Stimulated activated CD8-positive, alpha-beta memory T cell treated with anti-CD3 and anti-CD28 coated beads, Interleukin-4, amount 100 ng/mL, for 48 hours (primary cell): ENCODE results near the gene TBCA.
"Not testable (repeated sequence)": the region's sequence is repeated elsewhere in the genome, so short reads cannot be mapped to it uniquely, and the experiment has no call there.

Experiments used
- DNase-seq: peaks from one replicate; pipeline ENCODE4 v3.0.0-alpha.2; 2020

Gene TBCA

DNA sequence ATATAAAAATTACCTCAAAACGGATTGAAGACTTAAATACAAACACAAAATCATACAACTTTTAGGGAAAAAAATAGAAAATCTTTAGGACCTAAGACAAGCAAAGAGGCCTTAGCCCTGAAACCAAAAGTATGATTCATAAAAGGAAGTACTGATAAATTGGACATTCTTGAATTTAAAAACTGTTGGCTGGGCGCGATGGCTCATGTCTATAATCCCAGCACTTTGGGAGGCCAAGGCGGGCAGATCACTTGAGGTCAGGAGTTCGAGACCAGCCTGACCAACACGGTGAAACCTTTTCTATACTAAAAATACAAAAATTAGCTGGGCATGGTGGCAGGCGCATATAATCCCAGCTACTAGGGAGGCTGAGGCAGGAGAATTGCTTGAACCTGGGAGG, 76.6 kb downstream of the TBCA start:
- not testable (repeated sequence) for DNase-seq

DNA sequence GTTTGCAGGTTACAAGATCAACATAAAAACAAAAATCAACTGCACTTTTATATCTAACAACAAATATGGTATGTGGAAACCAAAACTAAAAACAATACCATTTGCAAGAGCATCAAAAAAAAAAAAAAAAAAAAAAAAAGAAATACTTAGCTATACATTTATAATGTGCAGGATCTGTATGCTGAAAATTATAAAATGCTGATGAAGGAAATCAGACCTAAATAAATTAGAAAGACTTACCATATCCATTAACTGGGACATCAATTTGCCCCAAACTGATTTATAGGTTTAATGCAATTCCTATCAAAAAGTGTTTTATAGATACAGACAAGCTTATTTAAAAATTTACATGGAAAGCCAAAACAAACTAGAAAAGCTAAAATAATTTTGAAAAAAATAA, 77.2 kb downstream of the TBCA start:
- DNase-seq, result no peak

DNA sequence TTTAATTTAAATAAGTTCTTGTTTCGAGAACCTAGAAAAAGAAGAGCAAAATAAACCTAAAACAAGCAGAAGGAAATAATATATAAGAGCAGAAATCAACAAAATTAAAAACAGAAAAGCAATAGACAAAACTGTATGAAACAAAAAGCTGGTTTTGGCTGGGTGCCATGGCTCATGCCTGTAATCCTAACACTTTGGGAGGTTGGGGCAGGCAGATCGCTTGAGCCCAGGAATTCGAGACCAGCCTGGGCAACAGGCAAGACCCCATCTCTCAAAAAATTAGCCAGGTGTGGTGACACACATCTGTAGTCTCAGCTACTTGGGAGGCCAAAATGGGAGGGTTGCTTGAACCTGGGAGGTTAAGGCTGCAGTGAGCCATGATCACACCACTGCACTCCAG, 78.4 kb downstream of the TBCA start:
- DNase-seq, result no peak

DNA sequence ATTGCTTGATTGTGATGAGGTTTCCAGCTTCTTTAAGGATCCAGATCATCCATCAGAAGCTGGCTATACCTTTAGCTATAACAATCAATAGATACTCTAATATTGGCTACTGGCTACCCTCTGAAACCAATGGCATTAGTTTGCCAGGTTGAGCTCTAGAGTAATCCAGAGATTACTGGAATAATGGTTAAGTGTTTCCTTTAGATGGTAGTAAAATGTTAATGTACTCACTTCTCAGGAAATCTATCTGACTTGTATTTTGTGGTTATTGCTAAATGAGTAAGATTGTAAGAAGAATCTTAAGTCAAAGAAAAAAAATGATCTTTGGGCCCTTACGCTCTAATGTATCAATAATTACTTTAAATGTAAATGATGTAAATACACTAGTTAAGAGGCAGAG, 80.0 kb downstream of the TBCA start:
- no peak for DNase-seq

GRCh38 chr5:77693913-77694312, 82.2 kb downstream of the TBCA start:
- no peak for DNase-seq

DNA sequence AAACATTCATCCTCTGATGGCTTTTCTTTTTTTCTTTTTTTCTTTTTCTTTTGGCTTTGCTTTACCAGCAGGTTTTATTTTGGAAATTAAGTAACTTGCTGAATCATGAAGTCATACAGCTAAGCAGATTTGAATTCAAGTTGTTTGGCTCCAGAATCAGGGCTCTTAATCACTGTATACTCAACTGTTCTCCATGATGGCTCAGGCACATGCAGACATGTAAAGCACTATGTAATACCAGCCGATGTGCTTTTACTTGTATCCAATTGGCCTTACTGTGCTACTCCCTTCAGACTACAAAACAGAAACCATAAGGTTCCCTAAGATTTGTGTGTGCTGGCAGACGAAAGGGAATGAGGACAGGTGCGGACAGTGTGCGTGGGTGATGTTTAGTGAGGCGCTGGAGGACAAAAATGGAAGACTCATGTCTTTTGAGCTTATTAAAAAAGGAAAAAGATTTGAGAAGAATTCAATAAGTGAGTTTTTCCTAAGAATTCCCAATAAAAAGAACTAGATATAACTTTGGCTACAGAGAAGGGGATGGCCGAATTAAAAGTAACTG, 92.9 kb downstream of the TBCA start:
- DNase-seq, result no peak

DNA sequence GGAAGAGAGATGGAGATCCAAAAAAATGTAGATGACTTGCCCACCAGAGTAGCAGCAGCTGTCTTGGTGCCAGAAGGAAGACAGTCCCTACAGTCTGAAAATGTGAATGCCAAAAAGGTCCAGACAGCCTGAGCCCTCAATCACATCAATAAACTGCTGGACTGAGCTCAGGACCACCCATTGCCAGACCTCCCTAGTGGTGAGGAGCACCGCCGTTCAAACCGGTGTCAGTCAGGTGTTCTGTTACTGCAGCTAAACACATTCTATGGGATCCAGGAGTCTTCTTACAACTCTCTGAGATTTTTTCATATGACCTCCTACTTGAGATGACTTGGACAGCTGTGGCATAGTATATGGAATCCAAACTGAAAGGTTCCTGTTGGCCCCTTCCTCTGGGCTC, 105.6 kb downstream of the TBCA start:
- DNase-seq, result no peak

DNA sequence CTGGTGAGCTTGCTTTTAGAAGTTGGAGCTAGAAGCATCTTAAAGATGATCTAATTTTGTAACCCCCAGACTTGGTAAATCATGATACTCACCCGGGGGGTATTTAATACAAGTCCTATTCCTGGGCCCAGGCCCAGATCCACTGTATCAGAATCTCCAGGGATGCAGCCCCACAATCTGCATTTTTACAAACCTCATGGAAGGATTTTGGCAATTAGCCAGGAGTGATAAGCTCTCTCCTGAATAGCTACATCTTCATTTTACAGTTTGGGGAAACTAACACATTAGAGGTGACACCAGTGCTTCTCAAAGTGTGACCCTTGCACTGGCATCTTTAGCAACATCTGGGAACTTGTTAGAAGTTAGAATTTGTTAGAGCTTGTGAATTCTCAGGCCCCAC, 106.5 kb downstream of the TBCA start:
- no peak for DNase-seq

DNA sequence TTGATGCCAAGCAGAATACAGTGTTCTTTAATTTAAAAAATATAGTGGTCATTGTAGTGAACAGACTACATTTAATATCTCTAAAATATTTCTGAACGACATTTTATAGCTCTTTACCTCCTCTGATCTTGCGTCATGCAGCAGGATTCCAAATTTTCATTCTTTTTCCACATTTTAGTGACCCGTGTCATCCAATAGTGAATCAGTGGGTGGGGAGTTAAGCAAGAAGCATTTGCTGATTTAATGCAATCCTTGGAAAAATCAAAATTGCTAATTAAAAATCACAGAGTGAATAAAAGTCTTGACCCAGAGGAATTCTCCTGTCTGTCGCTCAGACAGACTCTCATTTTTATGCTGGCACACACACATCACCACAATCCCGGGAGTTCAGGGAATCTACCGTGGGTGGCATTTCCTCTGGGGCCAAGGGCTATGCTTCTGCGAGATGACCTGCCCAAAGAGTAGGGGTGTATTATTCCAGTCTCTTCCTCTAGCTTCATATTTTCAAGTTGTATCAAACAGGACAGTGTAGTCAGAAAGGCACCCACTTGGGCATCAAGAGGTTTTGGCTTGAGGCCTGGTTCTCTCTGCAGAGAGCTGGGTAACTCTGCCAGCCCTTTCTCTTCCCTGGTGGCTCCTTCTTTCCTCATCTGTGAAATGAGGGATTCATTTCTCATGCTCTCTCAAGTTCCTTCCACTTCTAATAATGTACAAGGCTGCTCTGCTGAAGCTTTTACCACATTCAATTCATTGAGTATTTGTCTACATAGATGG, 112.9 kb downstream of the TBCA start:
- DNase-seq, result no peak

DNA sequence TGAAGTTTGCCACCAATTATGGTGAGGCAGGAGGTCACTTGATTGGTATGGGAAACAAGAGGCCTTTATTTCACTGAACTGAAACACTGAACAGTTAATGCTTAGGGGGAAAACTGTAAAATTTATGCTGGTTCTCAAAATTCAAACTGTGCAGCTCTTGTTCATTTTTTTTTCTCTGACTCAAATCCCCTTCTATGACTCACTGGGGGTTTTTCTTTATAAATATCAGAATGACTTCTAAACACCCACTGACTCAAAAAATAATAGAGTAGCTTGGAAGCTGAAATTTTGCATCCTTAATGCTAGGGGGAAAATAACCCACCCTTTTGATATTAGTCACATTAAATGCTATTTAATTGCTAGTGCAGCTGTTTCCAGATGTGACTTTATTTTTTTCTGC, 113.5 kb downstream of the TBCA start:
- DNase-seq, result no peak

DNA sequence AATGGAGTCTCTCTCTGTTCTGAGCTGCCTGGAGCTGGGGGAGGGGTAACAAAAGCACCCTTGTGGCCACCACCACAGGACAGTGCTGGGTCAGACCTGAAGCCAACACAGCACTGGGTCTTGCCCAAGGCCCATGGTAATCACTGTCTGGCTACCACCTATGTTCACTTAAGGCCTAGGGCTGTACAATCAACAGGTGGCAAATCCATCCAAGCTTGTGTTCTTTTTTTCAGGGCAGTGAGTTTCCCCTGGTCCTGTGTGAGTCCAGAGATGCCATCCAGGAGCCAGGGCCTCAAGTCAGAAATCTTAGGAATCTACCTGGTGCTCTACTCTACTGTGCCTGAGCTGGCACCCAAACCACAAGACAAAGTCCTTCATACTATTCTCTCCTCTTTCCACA, 117.5 kb downstream of the TBCA start:
- no peak for DNase-seq

GRCh38 chr5:77651343-77651742, 124.8 kb downstream of the TBCA start:
- DNase-seq, result no peak

- DNase-seq, result no peak
These were observed 125.5 kb downstream of the TBCA start for GRCh38 chr5:77650686-77651085.

DNA sequence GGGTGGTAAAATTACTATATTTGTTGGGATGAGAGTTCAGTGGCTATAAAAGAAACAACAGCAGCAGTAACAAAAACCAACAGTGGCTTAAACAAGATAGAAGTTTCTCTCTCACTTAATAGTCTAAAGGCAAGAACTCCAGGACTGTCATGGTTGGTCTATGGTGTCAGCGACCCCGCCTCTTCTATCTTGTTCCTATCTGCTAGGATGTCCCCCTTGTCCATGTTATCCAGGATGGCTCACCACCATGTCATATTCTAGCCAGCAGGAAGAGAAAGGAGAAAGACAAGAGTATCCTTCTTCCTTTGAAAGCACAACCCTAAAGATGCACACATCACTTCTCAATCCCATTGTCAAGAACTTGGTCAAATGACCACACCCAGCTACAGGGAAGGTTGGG, 126.4 kb downstream of the TBCA start:
- DNase-seq, result no peak

GRCh38 chr5:77645995-77646639, 130.0 kb downstream of the TBCA start:
- no peak for DNase-seq

DNA sequence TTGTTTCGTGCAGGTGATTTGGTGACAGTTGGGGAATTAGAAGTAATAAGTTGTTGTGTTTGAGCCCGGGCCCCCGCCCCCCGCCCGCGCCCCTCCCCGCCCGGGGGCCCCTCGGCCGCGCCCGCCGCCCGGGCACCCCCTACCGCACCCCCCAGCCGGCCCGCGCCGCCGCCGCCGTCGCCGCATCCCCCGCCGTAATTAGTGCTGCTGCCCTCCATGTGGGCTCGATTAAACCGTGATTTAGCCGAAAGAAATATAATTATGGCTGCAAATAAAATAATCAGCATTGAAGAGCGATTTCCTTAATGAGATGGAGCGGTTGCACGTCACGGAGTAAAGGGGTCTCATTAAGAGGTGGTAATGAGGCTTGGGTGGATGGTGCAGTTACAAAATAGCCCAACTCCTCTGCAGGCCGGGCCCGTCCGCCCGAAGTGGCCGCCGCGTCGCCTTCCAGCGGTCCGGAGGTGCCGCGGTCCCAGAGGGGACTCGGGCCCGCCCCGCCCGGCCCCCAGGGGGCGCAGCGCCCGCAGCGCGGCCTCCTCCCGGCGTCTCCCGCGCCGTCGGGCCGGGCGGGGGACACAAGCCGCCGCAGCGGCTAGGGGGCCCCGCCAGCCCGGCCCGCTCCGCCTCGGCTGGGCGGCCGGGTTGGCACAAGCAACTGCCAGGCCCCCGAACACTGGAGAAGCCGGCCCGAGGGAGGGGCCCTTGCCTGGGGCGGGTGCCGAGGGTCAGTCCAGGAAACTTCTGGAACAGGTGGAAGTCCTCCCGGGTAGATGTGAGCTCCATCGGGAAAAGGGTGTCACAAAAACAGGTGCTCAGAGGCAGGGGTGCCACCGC, 130.8 kb downstream of the TBCA start:
- peak; percentile 68 for DNase-seq

DNA sequence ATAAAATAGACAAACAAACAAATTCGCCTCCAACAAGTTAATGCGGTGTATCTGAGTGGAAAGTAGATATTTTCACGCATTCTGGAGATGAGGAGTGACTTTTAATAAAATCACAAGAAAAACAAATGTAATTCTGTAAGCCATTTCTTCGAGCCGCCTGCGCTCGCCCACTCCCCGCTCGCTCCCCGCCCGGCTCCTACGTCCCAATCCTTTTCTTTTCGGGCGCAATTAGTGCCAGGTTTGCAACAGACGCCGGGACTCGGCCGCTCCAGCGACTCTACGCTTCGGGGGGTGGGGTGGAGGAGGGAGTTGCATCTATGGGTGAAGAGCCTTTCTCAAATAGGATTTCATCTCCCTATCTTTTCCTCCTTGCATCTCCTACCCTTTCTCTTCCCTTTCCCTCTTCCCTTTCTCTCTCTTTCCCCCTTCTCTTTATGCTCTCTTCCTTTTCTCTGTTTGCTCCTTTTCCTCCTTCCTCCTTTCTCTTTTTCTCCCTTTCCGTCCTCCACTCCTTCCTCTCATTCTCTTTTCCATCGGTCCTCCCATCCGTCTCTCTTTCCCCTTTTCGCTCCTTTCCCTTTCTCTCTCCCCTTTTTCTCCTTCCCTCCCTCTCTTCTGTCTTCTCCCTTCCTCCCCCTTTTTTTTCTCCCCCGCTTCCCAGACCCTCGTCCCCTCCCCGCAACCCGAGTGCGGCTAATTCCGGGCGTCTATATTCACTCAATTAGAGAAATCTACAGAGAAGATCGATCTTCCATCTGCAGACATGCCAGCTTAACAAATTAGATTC, 131.6 kb downstream of the TBCA start:
- DNase-seq, result no peak

DNA sequence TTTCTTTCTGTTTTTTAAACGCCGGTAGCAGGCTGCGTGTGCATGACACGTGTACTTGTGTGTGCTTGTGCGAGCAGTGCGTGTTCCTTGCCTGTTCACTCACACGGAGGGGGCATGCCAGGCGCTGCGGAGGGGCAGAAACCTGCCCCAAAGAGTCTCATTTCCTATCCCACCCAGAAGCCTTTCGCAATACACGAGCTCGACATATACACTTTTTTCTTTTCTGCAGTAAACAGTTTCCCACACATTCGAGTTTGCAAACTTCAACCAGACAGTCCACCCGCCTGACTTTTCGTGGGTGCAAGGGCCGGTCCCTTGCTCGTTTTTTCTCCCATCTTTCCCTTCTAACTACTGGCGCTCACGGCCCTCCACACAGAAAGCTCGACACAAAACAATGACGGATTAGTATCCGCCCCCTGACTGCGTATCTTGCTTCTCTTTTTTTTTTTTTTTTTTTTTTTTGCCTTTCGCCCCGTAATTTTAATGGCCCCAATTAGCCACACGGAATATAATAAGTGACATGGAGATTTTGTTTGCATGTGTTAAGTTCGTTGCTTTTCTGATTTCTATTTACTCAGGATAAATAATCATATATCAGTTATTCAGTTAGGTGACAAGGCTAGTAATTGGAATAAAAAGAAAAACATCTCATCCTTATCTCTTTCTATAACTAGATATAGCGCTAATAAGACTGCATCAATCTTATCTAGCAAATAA, 132.3 kb downstream of the TBCA start:
- no peak for DNase-seq

GRCh38 chr5:77642738-77643653, 133.1 kb downstream of the TBCA start:
- DNase-seq, result no peak

DNA sequence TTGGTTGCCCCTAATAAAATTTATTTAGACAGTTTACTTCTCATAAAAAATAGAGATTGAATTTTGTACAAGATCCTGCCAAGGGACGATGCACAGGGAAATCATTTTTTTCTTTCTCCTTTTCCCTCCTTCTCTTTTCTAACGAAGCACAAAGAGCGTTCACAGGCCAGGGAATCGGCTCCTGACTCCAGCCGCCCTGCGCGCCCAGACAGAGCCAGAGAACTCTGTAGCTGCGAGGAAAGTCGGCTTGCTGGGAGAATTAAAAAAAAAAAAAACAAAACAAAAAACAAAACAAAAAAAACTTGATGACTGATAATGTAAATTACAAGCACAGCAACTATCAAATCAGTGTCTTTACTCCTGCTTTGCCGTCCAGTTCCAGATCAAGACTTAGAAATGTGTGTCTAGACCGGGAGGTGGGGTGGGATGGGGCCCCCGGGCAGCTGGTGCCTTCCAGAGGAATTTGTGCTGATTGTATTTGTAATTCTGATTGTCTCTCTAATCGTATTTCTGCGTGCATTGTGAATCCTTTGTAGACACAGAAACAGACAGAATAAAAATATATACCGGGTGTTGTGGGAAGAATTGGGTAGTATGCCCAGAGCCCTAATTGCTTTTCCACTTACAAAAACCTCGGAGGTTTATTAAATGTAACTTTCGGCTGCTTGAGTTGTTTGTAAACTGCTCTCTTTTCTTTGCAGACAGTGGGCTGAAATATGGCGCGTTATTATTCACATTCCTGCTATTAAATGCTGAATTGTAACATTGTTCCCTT, 134.0 kb downstream of the TBCA start:
- no peak for DNase-seq
